OCI-LY7 (cell line): ENCODE measurements around the gene IQGAP1. TPM values are rescaled to one million over a fixed set of nuclear protein-coding genes. Genes with fewer than 3 reads are reported as not detected.

Experiments
- BruUV-seq: library from RNA; stranded (reverse); fragments of 400-500 nt; replicated peaks from 2 replicates; lab custom pipeline; 2021; lab: Mats Ljungman, UMichigan
- CTCF ChIA-PET: fragments of 300-600 bp; sonication (Branson Sonifier 250); formaldehyde crosslinking; loops from one replicate; lab custom pipeline; 2022; ENCODE audit warnings: antibody characterized with exemption; ENCODE audit not compliant: unreplicated experiment; lab: Charles Lee
- POLR2A ChIA-PET: fragments of 300-600 bp; sonication (Branson Sonifier 250); formaldehyde crosslinking; loops from one replicate; lab custom pipeline; 2022; ENCODE audit warnings: antibody characterized with exemption; lab: Charles Lee
- DNase-seq: peaks from one replicate; pipeline ENCODE4 v3.0.0-alpha.2; 2015; ENCODE audit warnings: low spot score
- H2AFZ ChIP-seq: fragments of 200-600 bp; sonication (generic), shearing (Covaris generic); 2 replicates; pipeline ENCODE4 v1.6.1; 2014; ENCODE audit warnings: mild to moderate bottlenecking, antibody characterized with exemption, low read length, moderate library complexity
- H3K27ac ChIP-seq: fragments of 200-600 bp; sonication (generic); 2 replicates; pipeline ENCODE4 v1.5.1; 2014; ENCODE audit warnings: mixed run types, low read depth, mild to moderate bottlenecking, moderate library complexity, low read length, inconsistent platforms; ENCODE audit not compliant: poor library complexity, severe bottlenecking
- H3K36me3 ChIP-seq: fragments of 200-600 bp; sonication (generic); 2 replicates; pipeline ENCODE4 v1.6.1; 2014; ENCODE audit warnings: mild to moderate bottlenecking, antibody characterized with exemption, low read length, moderate library complexity, mixed read lengths; ENCODE audit not compliant: insufficient read depth
- H3K4me1 ChIP-seq: fragments of 200-600 bp; sonication (generic); 2 replicates; pipeline ENCODE4 v1.5.1; 2014; ENCODE audit warnings: mild to moderate bottlenecking, low read length; ENCODE audit not compliant: insufficient read depth, poor library complexity, severe bottlenecking
- H3K4me2 ChIP-seq: fragments of 200-600 bp; sonication (generic); 2 replicates; pipeline ENCODE4 v1.6.1; 2014; ENCODE audit warnings: mild to moderate bottlenecking, low read length
- H3K4me3 ChIP-seq: fragments of 200-600 bp; sonication (generic); 2 replicates; pipeline ENCODE4 v1.5.1; 2014; ENCODE audit warnings: mild to moderate bottlenecking, low read depth, low read length; ENCODE audit not compliant: poor library complexity, severe bottlenecking
- H3K79me2 ChIP-seq: fragments of 200-600 bp; sonication (generic); 2 replicates; pipeline ENCODE4 v1.6.1; 2016; ENCODE audit warnings: low read depth, mild to moderate bottlenecking, low read length, moderate library complexity, mixed read lengths; ENCODE audit not compliant: insufficient read depth
- H3K9me2 ChIP-seq: fragments of 200-600 bp; sonication (generic); 2 replicates; pipeline ENCODE4 v1.6.1; 2016; ENCODE audit warnings: mild to moderate bottlenecking, low read length, mixed read lengths; ENCODE audit not compliant: insufficient read depth
- H3K9me3 ChIP-seq: fragments of 200-600 bp; sonication (generic); 2 replicates; pipeline ENCODE4 v1.6.1; 2014; ENCODE audit warnings: mild to moderate bottlenecking, mixed run types, low read length, mixed read lengths
- H4K20me1 ChIP-seq: fragments of 200-600 bp; sonication (generic); 2 replicates; pipeline ENCODE4 v1.6.1; 2014; ENCODE audit warnings: mild to moderate bottlenecking, antibody characterized with exemption, low read length, moderate library complexity, mixed read lengths; ENCODE audit not compliant: insufficient read depth
- EZH2phosphoT487 ChIP-seq: fragments of 200-600 bp; sonication (generic); IDR thresholded peaks from 2 replicates; pipeline ENCODE4 v1.6.1; 2018; ENCODE audit warnings: low read depth, borderline replicate concordance, mild to moderate bottlenecking, mixed run types, antibody characterized with exemption, low read length, moderate library complexity, mixed read lengths
- intact Hi-C: fragments of 100-400 bp; cut with micrococcal nuclease; formaldehyde crosslinking; loops from one replicate; pipeline ENCODE4 v1.10.0; 2022; ENCODE audit not compliant: unreplicated experiment
- total RNA-seq, 2 experiments: library from RNA; depleted of rRNA in 1 of 2; stranded (reverse); fragments of >200 nt in 1 of 2; shearing (Covaris generic) in 1 of 2; gene quantifications; 2 replicates each; pipeline ENCODE4 v1.2.3, GENCODE V29; 2014 to 2022
- TF ChIP-seq, protein P1 (sequence below): fragments of 200-600 bp; sonication (generic); conservative IDR thresholded peaks from 2 replicates; pipeline ENCODE4 v1.5.1; 2014; ENCODE audit warnings: mild to moderate bottlenecking, antibody characterized with exemption, low read length, moderate library complexity, mixed read lengths

The IQGAP1 gene
- total RNA-seq, 2 experiments from 2014 or later, result 98.7 to 114 TPM

GRCh38 chr15:90394748-90395442 lies 6.9 kb downstream of the IQGAP1 start:
- Histone ChIP-seq H3K79me2 (peaks cover 79% of the 10 kb centered on the region), H3K36me3 (peaks cover 51% of the 10 kb centered on the region), H3K27ac (no peak overlapping the region), H3K4me2 (no peak overlapping the region), H3K9me3 (no peaks in the 10 kb centered on the region), H3K4me1 (peaks cover 13% of the 10 kb centered on the region), H4K20me1 (no peaks in the 10 kb centered on the region; the same call in 1 of the 2 replicates), H3K4me3 (no peak overlapping the region), H3K9me2 (no peaks in the 10 kb centered on the region), H2AFZ (no peak overlapping the region)
- ChIA-PET POLR2A (interaction anchor here (0.5 to 1.4 kb wide), 5 partner anchors 11 to 149 kb away, joined by 3 to 4 read pairs (median 3); no protein-coding TSS in a partner anchor), CTCF (no interaction called here)
- BruUV-seq, result no TSS peak
- no peak for DNase-seq
- intact Hi-C loops, result no loop called here
- TF ChIP-seq, protein P1, sequence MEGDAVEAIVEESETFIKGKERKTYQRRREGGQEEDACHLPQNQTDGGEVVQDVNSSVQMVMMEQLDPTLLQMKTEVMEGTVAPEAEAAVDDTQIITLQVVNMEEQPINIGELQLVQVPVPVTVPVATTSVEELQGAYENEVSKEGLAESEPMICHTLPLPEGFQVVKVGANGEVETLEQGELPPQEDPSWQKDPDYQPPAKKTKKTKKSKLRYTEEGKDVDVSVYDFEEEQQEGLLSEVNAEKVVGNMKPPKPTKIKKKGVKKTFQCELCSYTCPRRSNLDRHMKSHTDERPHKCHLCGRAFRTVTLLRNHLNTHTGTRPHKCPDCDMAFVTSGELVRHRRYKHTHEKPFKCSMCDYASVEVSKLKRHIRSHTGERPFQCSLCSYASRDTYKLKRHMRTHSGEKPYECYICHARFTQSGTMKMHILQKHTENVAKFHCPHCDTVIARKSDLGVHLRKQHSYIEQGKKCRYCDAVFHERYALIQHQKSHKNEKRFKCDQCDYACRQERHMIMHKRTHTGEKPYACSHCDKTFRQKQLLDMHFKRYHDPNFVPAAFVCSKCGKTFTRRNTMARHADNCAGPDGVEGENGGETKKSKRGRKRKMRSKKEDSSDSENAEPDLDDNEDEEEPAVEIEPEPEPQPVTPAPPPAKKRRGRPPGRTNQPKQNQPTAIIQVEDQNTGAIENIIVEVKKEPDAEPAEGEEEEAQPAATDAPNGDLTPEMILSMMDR, result no peak
- TF ChIP-seq EZH2phosphoT487, result no peak

DNA sequence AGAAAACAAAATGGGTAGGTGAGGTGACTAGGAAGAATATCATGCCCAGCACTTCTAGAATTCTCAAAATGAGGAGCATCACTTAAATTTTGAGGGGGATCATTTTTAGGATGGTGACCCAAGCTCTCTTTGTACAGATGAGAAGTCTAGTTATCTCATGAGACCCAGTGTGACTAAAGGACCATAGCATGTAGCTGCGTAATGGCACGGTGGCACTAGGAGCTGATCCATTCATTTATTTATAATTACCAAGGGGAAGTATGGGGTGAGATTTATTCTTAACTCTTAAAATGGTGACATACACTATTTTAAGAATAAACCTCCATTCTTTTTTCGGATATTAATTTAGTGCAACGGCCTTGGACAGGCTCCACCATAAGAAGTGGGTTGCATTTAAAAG lies 8.3 kb downstream of the IQGAP1 start:
- CTCF ChIA-PET, result interaction anchor here (1.6 kb wide), 1 partner anchor 22 kb away, joined by 3 read pairs; no protein-coding TSS in a partner anchor
- Histone ChIP-seq H4K20me1 (peaks cover 3% of the 10 kb centered on the region; the same call in 1 of the 2 replicates), H3K4me1 (peaks cover 18% of the 10 kb centered on the region), H2AFZ (no peak overlapping the region), H3K27ac (no peak overlapping the region), H3K79me2 (peaks cover 79% of the 10 kb centered on the region), H3K36me3 (peaks cover 42% of the 10 kb centered on the region), H3K9me2 (no peaks in the 10 kb centered on the region), H3K9me3 (no peaks in the 10 kb centered on the region), H3K4me2 (no peak overlapping the region), H3K4me3 (no peak overlapping the region)
- TF ChIP-seq, protein P1, result no peak
- TF ChIP-seq EZH2phosphoT487, result no peak
- no TSS peak for BruUV-seq
- no peak for DNase-seq
- POLR2A ChIA-PET, result no interaction called here
- intact Hi-C loops, result no loop called here
